ENCODE data around the gene HEATR5A.
"Not testable (repeated sequence)": the region's sequence is repeated elsewhere in the genome, so short reads cannot be mapped to it uniquely, and the experiment has no call there.

Gene HEATR5A

GRCh38 chr14:31261523-31261858 lies 158.9 kb downstream of the HEATR5A start:
- H2AFZ ChIP-seq (ENCODE audit: low read length): peak overlapping the region; percentile 99
- peak overlapping the region; percentile 49 for H3K4me2 ChIP-seq (ENCODE audit: low read length)
- H3K4me3 ChIP-seq (ENCODE audit: low read depth, low read length, poor library complexity, severe bottlenecking): peak overlapping the region; percentile 9
- no peaks in the 10 kb centered on the region for H3K79me2 ChIP-seq (ENCODE audit: insufficient read depth, low read length)
- no peaks in the 10 kb centered on the region for H3K36me3 ChIP-seq (ENCODE audit: insufficient read depth, low read length)
- H3F3A ChIP-seq (ENCODE audit: insufficient read depth, low read length): no peaks in the 10 kb centered on the region
- H3K27me3 ChIP-seq (ENCODE audit: insufficient read depth, low read length): no peaks in the 10 kb centered on the region
- H3K9ac ChIP-seq (ENCODE audit: low read length): peak overlapping the region; percentile 33; the same call in 1 of the 2 replicates
- H4K20me1 ChIP-seq (ENCODE audit: insufficient read depth, low read length): no peaks in the 10 kb centered on the region
- no peak for TF ChIP-seq EZH2 (IDR thresholded peaks at IDR 0.05; ENCODE audit: borderline replicate concordance, low read length)
- no peak for TF ChIP-seq CTCF (IDR thresholded peaks at IDR 0.05; ENCODE audit: low read length)
- no peaks in the 10 kb centered on the region for H3K9me2 ChIP-seq (ENCODE audit: low read depth, low read length)
- peaks cover 37% of the 10 kb centered on the region for H3K4me1 ChIP-seq (ENCODE audit: insufficient read depth, low read length, severe bottlenecking)
- peak overlapping the region; percentile 90 for H3K27ac ChIP-seq (ENCODE audit: low read depth, low read length, poor library complexity, severe bottlenecking)
- no peaks in the 10 kb centered on the region for H3K9me3 ChIP-seq (ENCODE audit: low read length)

GRCh38 chr14:31259040-31259435 lies 161.3 kb downstream of the HEATR5A start:
- not testable (repeated sequence) for H3K27me3 ChIP-seq (ENCODE audit: insufficient read depth, low read length); H3K4me2 ChIP-seq (ENCODE audit: low read length); H3K79me2 ChIP-seq (ENCODE audit: insufficient read depth, low read length); H4K20me1 ChIP-seq (ENCODE audit: insufficient read depth, low read length); H3K9me3 ChIP-seq (ENCODE audit: low read length); H3K36me3 ChIP-seq (ENCODE audit: insufficient read depth, low read length); H3K4me3 ChIP-seq (ENCODE audit: low read depth, low read length, poor library complexity, severe bottlenecking); H3K9me2 ChIP-seq (ENCODE audit: low read depth, low read length); H2AFZ ChIP-seq (ENCODE audit: low read length); H3K9ac ChIP-seq (ENCODE audit: low read length); H3K27ac ChIP-seq (ENCODE audit: low read depth, low read length, poor library complexity, severe bottlenecking); H3F3A ChIP-seq (ENCODE audit: insufficient read depth, low read length)
- H3K4me1 ChIP-seq (ENCODE audit: insufficient read depth, low read length, severe bottlenecking): peaks cover 31% of the 10 kb centered on the region

GRCh38 chr14:31258427-31259039 lies 161.8 kb downstream of the HEATR5A start:
- peaks cover 26% of the 10 kb centered on the region for H3K4me1 ChIP-seq (ENCODE audit: insufficient read depth, low read length, severe bottlenecking)
- H3F3A ChIP-seq (ENCODE audit: insufficient read depth, low read length): no peaks in the 10 kb centered on the region
- no peaks in the 10 kb centered on the region for H3K79me2 ChIP-seq (ENCODE audit: insufficient read depth, low read length)
- no peak overlapping the region for H3K27ac ChIP-seq (ENCODE audit: low read depth, low read length, poor library complexity, severe bottlenecking)
- no peak for TF ChIP-seq CTCF (IDR thresholded peaks at IDR 0.05; ENCODE audit: low read length)
- TF ChIP-seq EZH2 (IDR thresholded peaks at IDR 0.05; ENCODE audit: borderline replicate concordance, low read length): no peak
- no peaks in the 10 kb centered on the region for H3K36me3 ChIP-seq (ENCODE audit: insufficient read depth, low read length)
- no peak overlapping the region for H2AFZ ChIP-seq (ENCODE audit: low read length)
- H4K20me1 ChIP-seq (ENCODE audit: insufficient read depth, low read length): no peaks in the 10 kb centered on the region
- H3K9me2 ChIP-seq (ENCODE audit: low read depth, low read length): no peaks in the 10 kb centered on the region
- no peak overlapping the region for H3K4me2 ChIP-seq (ENCODE audit: low read length)
- H3K27me3 ChIP-seq (ENCODE audit: insufficient read depth, low read length): no peaks in the 10 kb centered on the region
- no peak overlapping the region for H3K9ac ChIP-seq (ENCODE audit: low read length)
- H3K9me3 ChIP-seq (ENCODE audit: low read length): no peaks in the 10 kb centered on the region
- H3K4me3 ChIP-seq (ENCODE audit: low read depth, low read length, poor library complexity, severe bottlenecking): no peak overlapping the region

GRCh38 chr14:31257554-31258426 lies 162.6 kb downstream of the HEATR5A start:
- H3K4me3 ChIP-seq (ENCODE audit: low read depth, low read length, poor library complexity, severe bottlenecking); H3K9me3 ChIP-seq (ENCODE audit: low read length); H3K9ac ChIP-seq (ENCODE audit: low read length); H3K27ac ChIP-seq (ENCODE audit: low read depth, low read length, poor library complexity, severe bottlenecking); H4K20me1 ChIP-seq (ENCODE audit: insufficient read depth, low read length); H3K4me2 ChIP-seq (ENCODE audit: low read length); H3K9me2 ChIP-seq (ENCODE audit: low read depth, low read length); H3K36me3 ChIP-seq (ENCODE audit: insufficient read depth, low read length); H3F3A ChIP-seq (ENCODE audit: insufficient read depth, low read length); H3K27me3 ChIP-seq (ENCODE audit: insufficient read depth, low read length); H2AFZ ChIP-seq (ENCODE audit: low read length); H3K79me2 ChIP-seq (ENCODE audit: insufficient read depth, low read length): not testable (repeated sequence)
- H3K4me1 ChIP-seq (ENCODE audit: insufficient read depth, low read length, severe bottlenecking): peaks cover 19% of the 10 kb centered on the region
